Lower leg skin (tissue), 3 donors: Measurements from ENCODE around the gene SPRR2E.

ENCODE experiments used
- POLR2A ChIP-seq, 2 donors: fragments of 450-650 bp; IDR thresholded peaks; one replicate each; pipeline ENCODE4 v1.6.1; 2016 to 2017; ENCODE audit warnings: antibody characterized with exemption in 2 of 2, mild to moderate bottlenecking in 1 of 2, moderate library complexity in 1 of 2
- TF ChIP-seq, protein P1 (sequence below), 3 donors: fragments of 450-650 bp; IDR thresholded peaks; one replicate each; pipeline ENCODE4 v1.5.1; 2016; ENCODE audit warnings: antibody characterized with exemption in 3 of 3, mild to moderate bottlenecking in 3 of 3, moderate library complexity in 2 of 3

DNA sequence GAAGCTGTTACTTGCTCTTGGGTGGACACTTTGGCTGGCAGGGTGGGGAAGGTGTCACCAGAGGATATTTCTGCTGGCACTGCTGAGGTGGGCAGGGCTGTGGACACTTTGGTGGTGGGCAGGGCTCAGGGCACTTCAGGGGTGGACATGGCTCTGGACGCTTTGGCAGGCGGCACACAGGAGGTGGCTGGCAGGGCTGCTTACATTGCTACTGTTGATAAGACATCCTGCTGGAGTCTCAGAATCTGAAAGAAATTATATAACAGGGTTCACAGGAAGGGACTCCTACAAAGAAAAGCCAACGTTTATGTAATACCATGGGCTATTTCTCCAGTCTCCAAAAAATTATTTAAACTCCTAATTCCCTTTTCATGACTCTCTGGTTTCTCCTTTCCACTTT, 46.2 kb upstream of the SPRR2E start:
- TF ChIP-seq, protein P1, sequence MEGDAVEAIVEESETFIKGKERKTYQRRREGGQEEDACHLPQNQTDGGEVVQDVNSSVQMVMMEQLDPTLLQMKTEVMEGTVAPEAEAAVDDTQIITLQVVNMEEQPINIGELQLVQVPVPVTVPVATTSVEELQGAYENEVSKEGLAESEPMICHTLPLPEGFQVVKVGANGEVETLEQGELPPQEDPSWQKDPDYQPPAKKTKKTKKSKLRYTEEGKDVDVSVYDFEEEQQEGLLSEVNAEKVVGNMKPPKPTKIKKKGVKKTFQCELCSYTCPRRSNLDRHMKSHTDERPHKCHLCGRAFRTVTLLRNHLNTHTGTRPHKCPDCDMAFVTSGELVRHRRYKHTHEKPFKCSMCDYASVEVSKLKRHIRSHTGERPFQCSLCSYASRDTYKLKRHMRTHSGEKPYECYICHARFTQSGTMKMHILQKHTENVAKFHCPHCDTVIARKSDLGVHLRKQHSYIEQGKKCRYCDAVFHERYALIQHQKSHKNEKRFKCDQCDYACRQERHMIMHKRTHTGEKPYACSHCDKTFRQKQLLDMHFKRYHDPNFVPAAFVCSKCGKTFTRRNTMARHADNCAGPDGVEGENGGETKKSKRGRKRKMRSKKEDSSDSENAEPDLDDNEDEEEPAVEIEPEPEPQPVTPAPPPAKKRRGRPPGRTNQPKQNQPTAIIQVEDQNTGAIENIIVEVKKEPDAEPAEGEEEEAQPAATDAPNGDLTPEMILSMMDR (IDR thresholded peaks at IDR 0.05) = no peak
- TF ChIP-seq POLR2A (IDR thresholded peaks at IDR 0.05) = no peak
